A549 treated with CpdA at 1 μM for 4 hours (cell line): ENCODE data around the gene EHD4. TPM values are rescaled to one million over a fixed set of nuclear protein-coding genes. Genes with fewer than 3 reads are reported as not detected.

Experiments
- total RNA-seq: library from RNA; stranded (reverse); fragments of 200-300 nt; extraction: Qiagen RNA extraction; gene quantifications from 5 replicates; pipeline ENCODE4 v1.2.3, GENCODE V29; 2022; ENCODE audit warnings: low read depth

The EHD4 gene
- 9.5 to 12.2 TPM (median 11.1 TPM) in 5 replicates for total RNA-seq

GRCh38 chr15:41972253-41973242 lies at the start of gene EHD4:
Gene EHD4, minus strand, starts transcription at chr15:41972557. Its CDS starts 63 bp downstream, at chr15:41972494.

GRCh38 chr15:42020713-42021273 lies 48.4 kb upstream of the EHD4 start, which contains the start of gene PLA2G4E:
Gene PLA2G4E, minus strand, starts transcription at chr15:42021042. Its CDS starts 12 bp downstream, at chr15:42021030.

GRCh38 chr15:41893422-41894250 lies 78.7 kb downstream of the EHD4 start, which contains the start of gene SPTBN5:
Gene SPTBN5, minus strand, starts transcription at chr15:41894053. Its CDS starts 556 bp downstream, at chr15:41893497.

Other genes with a start within 250 kb of the EHD4 start
- 2.9 to 5.5 TPM (median 4.5 TPM) in 5 replicates for gene MAPKBP1, start 198.1 kb downstream of the EHD4 start, total RNA-seq
- gene JMJD7, start 144.5 kb downstream of the EHD4 start, total RNA-seq = 2.2 to 4.2 TPM (median 3.5 TPM) in 5 replicates
- 1.4 to 3.3 TPM (median 1.8 TPM) in 5 replicates for gene PLA2G4B, start 133.7 kb downstream of the EHD4 start, total RNA-seq
- gene SPTBN5, start 78.5 kb downstream of the EHD4 start, total RNA-seq = 0.09 to 0.29 TPM (median 0.23 TPM) in 5 replicates
- gene PLA2G4E, start 48.5 kb upstream of the EHD4 start, total RNA-seq = not detected in 5 replicates
- not detected in 5 replicates for gene PLA2G4D, start 122.0 kb upstream of the EHD4 start, total RNA-seq
- gene PLA2G4F, start 184.1 kb upstream of the EHD4 start, total RNA-seq = not detected in 5 replicates
- gene VPS39, start 235.7 kb upstream of the EHD4 start, total RNA-seq = 14.0 to 20.6 TPM (median 17.1 TPM) in 5 replicates